Ishikawa (cell line): ENCODE results near the gene KCNMB2.

Source experiments
- CEBPB ChIP-seq: IDR thresholded peaks from 2 replicates; pipeline ENCODE4 v1.6.1; 2012
- CREB1 ChIP-seq: IDR thresholded peaks from 2 replicates; pipeline ENCODE4 v1.6.1; 2012; ENCODE audit warnings: low read depth
- EGR1 ChIP-seq: IDR thresholded peaks from 2 replicates; pipeline ENCODE4 v1.6.1; 2012
- EP300 ChIP-seq: IDR thresholded peaks from 2 replicates; pipeline ENCODE4 v1.6.1; 2012; ENCODE audit warnings: borderline replicate concordance
- FOXM1 ChIP-seq: IDR thresholded peaks from 2 replicates; pipeline ENCODE4 v1.6.1; 2012; ENCODE audit warnings: low read depth, borderline replicate concordance
- NFIC ChIP-seq: IDR thresholded peaks from 2 replicates; pipeline ENCODE4 v1.6.1; 2012
- RAD21 ChIP-seq: IDR thresholded peaks from 2 replicates; pipeline ENCODE4 v1.6.1; 2012; ENCODE audit warnings: low read depth
- TAF1 ChIP-seq: IDR thresholded peaks from 2 replicates; pipeline ENCODE4 v1.6.1; 2012; ENCODE audit warnings: low read depth, mild to moderate bottlenecking
- TCF12 ChIP-seq: IDR thresholded peaks from 2 replicates; pipeline ENCODE4 v1.6.1; 2012; ENCODE audit warnings: low read depth
- TEAD4 ChIP-seq: IDR thresholded peaks from 2 replicates; pipeline ENCODE4 v1.6.1; 2012
- YY1 ChIP-seq: IDR thresholded peaks from 2 replicates; pipeline ENCODE4 v1.6.1; 2012; ENCODE audit warnings: low read depth
- ZBTB7A ChIP-seq: IDR thresholded peaks from 2 replicates; pipeline ENCODE4 v1.6.1; 2012; ENCODE audit warnings: low read depth
- TF ChIP-seq, protein P1 (sequence below): IDR thresholded peaks from 2 replicates; pipeline ENCODE4 v1.6.1; 2012
- TF ChIP-seq, protein P2 (sequence below): IDR thresholded peaks from 2 replicates; pipeline ENCODE4 v1.6.1; 2012; ENCODE audit warnings: low read depth, mild to moderate bottlenecking
- TF ChIP-seq, protein P3 (sequence below): IDR thresholded peaks from 2 replicates; pipeline ENCODE4 v1.6.1; 2012

KCNMB2 gene

DNA sequence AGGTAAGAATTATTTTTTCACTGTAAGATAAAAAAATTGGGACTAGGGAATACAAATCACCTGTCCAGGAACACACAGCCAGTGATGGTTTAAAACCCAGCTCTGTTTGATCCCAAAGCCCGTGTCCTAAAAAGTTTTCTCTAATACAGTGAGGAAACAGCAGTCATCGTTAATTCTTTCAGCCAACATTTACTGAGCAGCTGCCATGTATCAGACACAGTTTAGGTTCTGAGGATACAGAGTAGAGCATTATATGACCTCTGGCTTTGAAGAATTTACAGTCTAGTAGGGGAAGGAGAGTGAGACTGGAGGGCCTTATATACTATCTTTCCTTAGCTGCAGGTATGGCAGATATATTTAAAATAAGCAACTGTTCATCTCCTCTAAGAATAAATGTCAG is 82.7 kb downstream of the KCNMB2 start:
- TF ChIP-seq, protein P1, sequence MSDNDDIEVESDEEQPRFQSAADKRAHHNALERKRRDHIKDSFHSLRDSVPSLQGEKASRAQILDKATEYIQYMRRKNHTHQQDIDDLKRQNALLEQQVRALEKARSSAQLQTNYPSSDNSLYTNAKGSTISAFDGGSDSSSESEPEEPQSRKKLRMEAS, result no peak
- TF ChIP-seq ZBTB7A, result no peak
- TF ChIP-seq, protein P2, sequence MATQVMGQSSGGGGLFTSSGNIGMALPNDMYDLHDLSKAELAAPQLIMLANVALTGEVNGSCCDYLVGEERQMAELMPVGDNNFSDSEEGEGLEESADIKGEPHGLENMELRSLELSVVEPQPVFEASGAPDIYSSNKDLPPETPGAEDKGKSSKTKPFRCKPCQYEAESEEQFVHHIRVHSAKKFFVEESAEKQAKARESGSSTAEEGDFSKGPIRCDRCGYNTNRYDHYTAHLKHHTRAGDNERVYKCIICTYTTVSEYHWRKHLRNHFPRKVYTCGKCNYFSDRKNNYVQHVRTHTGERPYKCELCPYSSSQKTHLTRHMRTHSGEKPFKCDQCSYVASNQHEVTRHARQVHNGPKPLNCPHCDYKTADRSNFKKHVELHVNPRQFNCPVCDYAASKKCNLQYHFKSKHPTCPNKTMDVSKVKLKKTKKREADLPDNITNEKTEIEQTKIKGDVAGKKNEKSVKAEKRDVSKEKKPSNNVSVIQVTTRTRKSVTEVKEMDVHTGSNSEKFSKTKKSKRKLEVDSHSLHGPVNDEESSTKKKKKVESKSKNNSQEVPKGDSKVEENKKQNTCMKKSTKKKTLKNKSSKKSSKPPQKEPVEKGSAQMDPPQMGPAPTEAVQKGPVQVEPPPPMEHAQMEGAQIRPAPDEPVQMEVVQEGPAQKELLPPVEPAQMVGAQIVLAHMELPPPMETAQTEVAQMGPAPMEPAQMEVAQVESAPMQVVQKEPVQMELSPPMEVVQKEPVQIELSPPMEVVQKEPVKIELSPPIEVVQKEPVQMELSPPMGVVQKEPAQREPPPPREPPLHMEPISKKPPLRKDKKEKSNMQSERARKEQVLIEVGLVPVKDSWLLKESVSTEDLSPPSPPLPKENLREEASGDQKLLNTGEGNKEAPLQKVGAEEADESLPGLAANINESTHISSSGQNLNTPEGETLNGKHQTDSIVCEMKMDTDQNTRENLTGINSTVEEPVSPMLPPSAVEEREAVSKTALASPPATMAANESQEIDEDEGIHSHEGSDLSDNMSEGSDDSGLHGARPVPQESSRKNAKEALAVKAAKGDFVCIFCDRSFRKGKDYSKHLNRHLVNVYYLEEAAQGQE, result no peak
- TF ChIP-seq EGR1, result no peak
- no peak for TF ChIP-seq RAD21
- TF ChIP-seq YY1, result no peak
- TF ChIP-seq TCF12, result no peak
- no peak for TF ChIP-seq FOXM1
- no peak for TF ChIP-seq CREB1
- TF ChIP-seq, protein P3, sequence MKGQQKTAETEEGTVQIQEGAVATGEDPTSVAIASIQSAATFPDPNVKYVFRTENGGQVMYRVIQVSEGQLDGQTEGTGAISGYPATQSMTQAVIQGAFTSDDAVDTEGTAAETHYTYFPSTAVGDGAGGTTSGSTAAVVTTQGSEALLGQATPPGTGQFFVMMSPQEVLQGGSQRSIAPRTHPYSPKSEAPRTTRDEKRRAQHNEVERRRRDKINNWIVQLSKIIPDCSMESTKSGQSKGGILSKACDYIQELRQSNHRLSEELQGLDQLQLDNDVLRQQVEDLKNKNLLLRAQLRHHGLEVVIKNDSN, result no peak
- no peak for TF ChIP-seq TEAD4
- TF ChIP-seq EP300, result no peak
- TF ChIP-seq NFIC, result no peak

DNA sequence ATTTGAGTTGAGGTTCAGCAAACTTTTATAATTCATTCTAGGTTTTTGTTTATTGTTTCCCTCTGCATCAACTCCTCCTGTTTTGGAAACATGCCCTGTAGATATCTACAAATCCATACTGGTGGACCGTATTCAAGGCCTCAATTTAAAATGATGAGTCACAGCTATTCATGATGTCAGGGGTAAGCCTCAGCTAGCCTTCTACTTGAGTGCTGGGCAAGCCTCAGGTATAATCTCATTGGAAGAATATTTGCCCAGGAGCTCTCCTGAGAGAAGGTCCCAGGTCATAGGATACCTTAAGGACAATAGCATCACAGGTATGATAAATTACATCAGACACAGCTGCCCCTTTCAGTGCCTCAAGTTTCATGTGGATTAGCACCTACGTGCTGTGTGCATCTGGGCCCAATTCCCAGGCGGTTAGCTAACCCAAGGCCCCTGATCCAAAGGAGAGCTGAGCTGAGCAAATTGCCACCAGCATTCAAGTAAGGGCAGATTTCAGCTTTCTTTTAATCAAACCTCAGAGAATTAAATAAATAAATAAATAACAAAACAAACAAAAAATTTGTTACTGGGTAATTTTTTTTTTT is 87.5 kb downstream of the KCNMB2 start:
- no peak; the same call in 1 of the 2 replicates for TF ChIP-seq CREB1

DNA sequence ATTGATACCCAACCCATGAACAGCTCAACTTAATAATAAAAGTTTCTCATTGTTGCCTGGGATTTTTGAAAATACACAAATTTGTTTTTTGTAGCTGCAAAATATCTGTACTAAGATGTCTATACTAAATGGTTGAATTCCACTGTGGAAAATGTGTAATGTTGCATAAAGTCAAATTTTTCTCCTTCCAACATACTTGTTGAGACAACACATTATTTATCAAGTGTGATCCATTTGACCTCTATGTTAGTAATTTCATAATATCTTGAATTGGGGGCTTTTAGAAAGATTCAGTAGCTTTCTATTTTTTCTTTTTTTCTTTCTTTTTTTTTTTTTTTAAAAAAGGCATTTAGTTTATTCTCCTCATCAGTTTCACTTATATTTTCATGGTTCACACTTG is 88.0 kb downstream of the KCNMB2 start:
- TF ChIP-seq NFIC (no peak), RAD21 (no peak), EGR1 (no peak), CREB1 (no peak), TEAD4 (no peak), CEBPB (no peak), YY1 (no peak)
- TF ChIP-seq, protein P3, result no peak
- TF ChIP-seq, protein P1, result no peak

DNA sequence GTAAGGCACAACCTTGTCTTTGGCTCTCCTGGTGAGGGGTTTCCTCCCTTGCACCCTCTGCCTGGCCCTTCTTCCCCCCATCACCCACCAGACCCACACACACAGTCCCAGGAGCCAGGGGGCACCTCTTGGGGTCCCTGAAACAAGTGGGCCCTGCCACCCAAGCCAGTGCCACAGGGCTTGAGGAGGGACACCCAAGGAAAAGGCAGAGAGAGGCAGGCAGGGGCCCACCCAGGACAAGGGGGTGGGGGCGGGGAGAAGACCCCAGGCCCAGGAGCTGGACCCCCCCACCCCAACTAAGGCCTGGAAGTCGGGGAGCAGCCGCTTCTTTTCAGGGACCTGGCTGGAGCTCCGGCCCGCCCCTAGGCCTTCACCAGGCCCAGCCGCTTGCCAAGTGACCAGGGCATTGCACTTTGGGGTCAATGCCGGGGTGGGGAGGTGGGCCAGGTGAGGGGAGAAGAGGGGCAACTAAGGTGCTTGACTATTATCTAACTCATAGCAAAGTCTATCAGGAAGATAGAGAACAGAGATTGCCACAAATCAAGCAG is 88.9 kb downstream of the KCNMB2 start:
- TF ChIP-seq CEBPB (no peak), YY1 (no peak)

DNA sequence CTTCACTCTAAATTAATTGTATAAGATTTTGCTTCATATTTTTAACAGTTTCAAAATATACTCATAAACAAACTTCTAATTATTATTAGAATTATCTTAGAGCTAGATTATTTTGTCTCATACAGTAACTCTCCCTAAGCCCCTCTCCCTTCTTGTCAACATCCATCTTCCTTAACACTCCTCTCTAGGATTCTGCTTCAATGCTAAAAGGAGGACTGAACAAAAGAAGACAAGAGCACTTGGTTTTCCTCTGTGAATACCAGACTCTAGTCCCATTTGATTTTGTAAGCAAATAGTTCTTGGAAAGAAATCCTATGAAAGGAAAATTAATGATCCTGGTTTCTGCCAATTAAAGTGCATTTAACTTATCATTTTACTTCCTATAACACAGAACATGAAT is 91.8 kb downstream of the KCNMB2 start:
- TF ChIP-seq NFIC, result no peak
- no peak for TF ChIP-seq CREB1
- TF ChIP-seq TCF12, result no peak
- no peak for TF ChIP-seq ZBTB7A
- no peak for TF ChIP-seq TAF1

DNA sequence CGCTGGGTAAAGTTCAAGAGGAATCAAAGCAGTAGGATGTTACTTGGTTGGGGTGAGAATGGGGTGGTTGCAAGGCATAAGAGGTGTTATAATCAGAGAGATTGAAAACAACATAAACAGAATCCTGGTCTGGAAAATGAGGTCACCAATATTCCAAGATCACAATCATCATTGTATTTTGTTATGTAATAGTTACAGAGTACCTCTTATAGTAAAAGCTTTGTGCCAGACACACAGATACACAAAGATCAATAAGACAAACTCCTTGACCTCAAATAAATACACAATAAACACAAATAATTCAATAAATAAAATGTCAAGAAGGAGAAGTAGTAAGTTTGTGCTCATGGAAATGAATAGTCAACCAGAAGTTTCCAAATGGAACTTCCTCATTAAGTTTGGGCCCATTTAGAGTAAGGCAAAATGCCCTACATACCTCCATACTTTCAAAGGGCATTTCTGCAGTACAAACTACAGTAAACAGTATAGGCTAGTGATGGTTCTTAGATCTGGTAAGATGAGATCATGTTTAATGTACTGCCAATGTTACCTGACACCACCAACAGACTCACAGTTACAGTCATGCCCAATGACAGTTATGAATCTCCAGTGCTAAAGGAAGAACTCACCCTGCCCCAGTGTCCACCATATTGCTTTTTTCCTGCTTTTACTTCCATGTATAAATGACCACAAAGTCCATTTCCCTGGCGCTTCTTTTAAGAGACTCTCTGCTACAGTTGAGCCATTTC is 93.4 kb downstream of the KCNMB2 start:
- TF ChIP-seq EGR1 (no peak), CEBPB (no peak), FOXM1 (no peak), YY1 (no peak), TCF12 (no peak), EP300 (no peak), TEAD4 (no peak), ZBTB7A (no peak), CREB1 (no peak), RAD21 (no peak)
- TF ChIP-seq, protein P3, result no peak
- TF ChIP-seq, protein P1, result no peak
- TF ChIP-seq, protein P2, result no peak
